NCI-H2029 treated with DMSO at 0.1 percent for 48 hours (cell line): ENCODE results near the gene GAB4.

Source experiments
- DNase-seq: peaks from one replicate; lab custom pipeline; 2025; lab: John Stamatoyannopoulos, UW

GAB4 gene

GRCh38 chr22:16987822-16988221, 20.2 kb downstream of the GAB4 start:
- no peak for DNase-seq

GRCh38 chr22:16975155-16975885, 32.7 kb downstream of the GAB4 start:
- no peak for DNase-seq

GRCh38 chr22:16974298-16975084, 33.5 kb downstream of the GAB4 start:
- peak; percentile 93 for DNase-seq

- no peak for DNase-seq
Observed at GRCh38 chr22:16973591-16974297, 34.3 kb downstream of the GAB4 start.

GRCh38 chr22:16972311-16972710, 35.7 kb downstream of the GAB4 start:
- DNase-seq = no peak

GRCh38 chr22:16970446-16970845, 37.6 kb downstream of the GAB4 start:
- DNase-seq = no peak

GRCh38 chr22:16969508-16970327, 38.3 kb downstream of the GAB4 start:
- no peak for DNase-seq

GRCh38 chr22:16968218-16968595, 39.8 kb downstream of the GAB4 start:
- no peak for DNase-seq

GRCh38 chr22:16967453-16968217, 40.4 kb downstream of the GAB4 start:
- DNase-seq = no peak

- no peak for DNase-seq
Observed at GRCh38 chr22:16966251-16966650, 41.8 kb downstream of the GAB4 start.

GRCh38 chr22:16965560-16965959, 42.5 kb downstream of the GAB4 start:
- no peak for DNase-seq

- DNase-seq = no peak
Observed at GRCh38 chr22:16965083-16965482, 42.9 kb downstream of the GAB4 start.

GRCh38 chr22:16964366-16964765, 43.7 kb downstream of the GAB4 start:
- no peak for DNase-seq

GRCh38 chr22:16963189-16963945, 44.7 kb downstream of the GAB4 start:
- no peak for DNase-seq

- DNase-seq = no peak
Observed at GRCh38 chr22:16962501-16962900, 45.5 kb downstream of the GAB4 start.

GRCh38 chr22:16961477-16962186, 46.4 kb downstream of the GAB4 start:
- DNase-seq = no peak

GRCh38 chr22:16960884-16961249, 47.2 kb downstream of the GAB4 start:
- no peak for DNase-seq

- no peak for DNase-seq
Observed at GRCh38 chr22:16960220-16960883, 47.7 kb downstream of the GAB4 start.

- DNase-seq = no peak
Observed at GRCh38 chr22:16959345-16959930, 48.6 kb downstream of the GAB4 start.
